ENCODE results near the gene RSRC1.

RSRC1 gene

DNA sequence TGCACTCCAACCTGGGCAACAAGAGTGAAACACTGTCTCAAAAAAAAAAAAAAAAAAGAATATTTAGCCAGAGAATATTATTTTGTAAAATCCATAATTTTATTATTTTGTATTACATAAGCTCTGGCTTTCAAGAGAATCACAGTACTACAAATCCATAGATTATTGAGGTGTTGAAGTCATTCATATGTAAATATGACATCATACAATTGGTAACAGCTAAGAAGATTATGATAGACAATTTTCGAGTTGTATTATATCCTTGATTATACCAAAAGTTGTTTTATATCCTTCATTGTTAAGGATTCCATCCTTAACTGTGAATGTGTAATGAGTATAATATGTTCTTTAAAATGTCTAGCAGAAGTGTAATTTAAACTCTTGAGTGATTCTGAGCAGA is 464.8 kb downstream of the RSRC1 start:
- DNase-seq = no peak
- Histone ChIP-seq H3K4me1 (peaks cover 0 to 15% (median 5%) of the 10 kb centered on the region in 4 donors), H3K9me3 (no peaks in the 10 kb centered on the region), H3K27ac (no peak overlapping the region), H3K27me3 (no peaks in the 10 kb centered on the region), H3K36me3 (no peaks in the 10 kb centered on the region), H3K4me3 (no peak overlapping the region)
- TF ChIP-seq, protein P1, sequence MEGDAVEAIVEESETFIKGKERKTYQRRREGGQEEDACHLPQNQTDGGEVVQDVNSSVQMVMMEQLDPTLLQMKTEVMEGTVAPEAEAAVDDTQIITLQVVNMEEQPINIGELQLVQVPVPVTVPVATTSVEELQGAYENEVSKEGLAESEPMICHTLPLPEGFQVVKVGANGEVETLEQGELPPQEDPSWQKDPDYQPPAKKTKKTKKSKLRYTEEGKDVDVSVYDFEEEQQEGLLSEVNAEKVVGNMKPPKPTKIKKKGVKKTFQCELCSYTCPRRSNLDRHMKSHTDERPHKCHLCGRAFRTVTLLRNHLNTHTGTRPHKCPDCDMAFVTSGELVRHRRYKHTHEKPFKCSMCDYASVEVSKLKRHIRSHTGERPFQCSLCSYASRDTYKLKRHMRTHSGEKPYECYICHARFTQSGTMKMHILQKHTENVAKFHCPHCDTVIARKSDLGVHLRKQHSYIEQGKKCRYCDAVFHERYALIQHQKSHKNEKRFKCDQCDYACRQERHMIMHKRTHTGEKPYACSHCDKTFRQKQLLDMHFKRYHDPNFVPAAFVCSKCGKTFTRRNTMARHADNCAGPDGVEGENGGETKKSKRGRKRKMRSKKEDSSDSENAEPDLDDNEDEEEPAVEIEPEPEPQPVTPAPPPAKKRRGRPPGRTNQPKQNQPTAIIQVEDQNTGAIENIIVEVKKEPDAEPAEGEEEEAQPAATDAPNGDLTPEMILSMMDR (IDR thresholded peaks at IDR 0.05) = no peak
- intact Hi-C loops (cut with DNase I; ENCODE audit: low total_unique reads) = loop anchor here (10.0 kb wide), 1 partner anchor 160 kb away; the partner anchor contains the start of gene RARRES1

DNA sequence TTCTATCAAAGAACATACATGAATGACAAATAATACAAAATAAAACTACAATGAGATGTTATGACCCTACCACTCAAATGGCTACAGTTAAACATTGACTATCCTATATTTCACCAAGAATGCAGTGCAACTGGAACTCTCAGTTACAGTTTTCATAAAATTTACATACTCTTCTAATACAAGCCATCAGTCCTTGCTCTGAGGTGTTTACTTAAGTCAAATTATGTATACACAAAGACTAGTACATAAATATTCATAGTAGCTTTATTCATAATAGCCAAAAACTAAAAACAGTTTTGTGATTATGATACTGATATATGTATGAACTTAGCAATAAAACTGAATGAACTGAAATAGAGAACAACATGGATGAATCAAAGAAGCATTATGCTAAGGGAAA is 480.3 kb downstream of the RSRC1 start:
- no peak for DNase-seq
- H3K27me3 ChIP-seq = no peaks in the 10 kb centered on the region
- intact Hi-C loops (cut with DNase I; ENCODE audit: low total_unique reads) = no loop called here
- no peak overlapping the region for H3K27ac ChIP-seq
- no peaks in the 10 kb centered on the region for H3K4me1 ChIP-seq
- H3K9me3 ChIP-seq = no peaks in the 10 kb centered on the region
- no peaks in the 10 kb centered on the region for H3K36me3 ChIP-seq
- TF ChIP-seq, protein P1 (IDR thresholded peaks at IDR 0.05) = no peak
- no peak overlapping the region for H3K4me3 ChIP-seq
